ENCODE data around the gene IDE. TPM values are rescaled to one million over a fixed set of nuclear protein-coding genes. Genes with fewer than 3 reads are reported as not detected.

The IDE gene
- total and polyA plus RNA-seq, 2 of the 4 experiments (the other 2 are of a cell fraction): 9.3 to 27.4 TPM

DNA sequence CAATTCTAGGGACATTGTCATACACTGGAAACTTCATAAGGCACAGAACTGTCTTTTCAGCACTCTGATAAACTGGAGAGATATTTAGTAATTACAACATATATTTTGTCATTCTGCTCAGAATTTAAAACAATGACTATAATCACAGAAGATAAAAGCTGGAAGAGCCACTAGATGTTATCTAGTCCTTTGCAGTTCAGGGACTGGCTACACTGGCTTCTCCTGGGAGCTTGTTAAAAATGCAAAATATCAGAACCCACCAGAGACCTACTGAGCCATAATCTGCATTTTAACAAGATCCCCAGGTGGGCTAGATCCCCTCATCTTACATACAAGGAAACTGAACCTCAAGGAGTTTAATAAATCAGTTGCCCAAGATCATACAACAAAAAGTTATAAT, 32.3 kb downstream of the IDE start:
- DNase-seq (no peak), ATAC-seq (ENCODE audit: low read depth) (no peak)
- Histone ChIP-seq H3K4me3 (ENCODE audit: insufficient read depth, low read depth, low read length) (no peak overlapping the region), H2AFZ (replicated peaks; ENCODE audit: low read length, poor library complexity) (no peak overlapping the region), H3K9ac (ENCODE audit: low read depth, low read length) (no peak overlapping the region), H2AK5ac (ENCODE audit: low read depth, low read length) (no peak overlapping the region), H3K56ac (ENCODE audit: extremely low read depth, insufficient read depth, low read length) (no peak overlapping the region), H3K27me3 (ENCODE audit: control insufficient read depth, insufficient read depth, low read length) (no peaks in the 10 kb centered on the region), H2BK15ac (ENCODE audit: low read depth, low read length) (no peak overlapping the region), H3K36me3 (ENCODE audit: control insufficient read depth, insufficient read depth, low read length) (peaks cover 3% of the 10 kb centered on the region; the same call in 1 of the 2 replicates), H3K79me1 (ENCODE audit: low read depth in 1 of 2, low read length in 2 of 2) (peaks cover 18 to 32% of the 10 kb centered on the region in 2 experiments), H3K14ac (replicated peaks; ENCODE audit: low read depth, low read length) (no peak overlapping the region), H3K4ac (ENCODE audit: low read depth, low read length) (no peak overlapping the region), H2AK9ac (replicated peaks; ENCODE audit: low read depth, low read length, poor library complexity) (no peak overlapping the region), H3K4me1 (ENCODE audit: control insufficient read depth, insufficient read depth, low read length) (peaks cover 2% of the 10 kb centered on the region), H4K8ac (ENCODE audit: low read depth in 2 of 2, low read length in 2 of 2) (no peak overlapping the region), H4K5ac (ENCODE audit: low read depth, low read length) (no peak overlapping the region), H3K18ac (ENCODE audit: low read depth, low read length) (no peak overlapping the region), H3K9me3 (ENCODE audit: control insufficient read depth, insufficient read depth, low read length) (no peaks in the 10 kb centered on the region), H2BK20ac (ENCODE audit: low read depth, low read length) (no peak overlapping the region), H4K91ac (ENCODE audit: insufficient read depth, low read depth, low read length) (no peak overlapping the region), H3K23ac (ENCODE audit: low read depth, low read length) (no peak overlapping the region), H4K20me1 (ENCODE audit: insufficient read depth, low read length) (peaks cover 13% of the 10 kb centered on the region; the same call in 1 of the 2 replicates), H3K9me1 (ENCODE audit: insufficient read depth, low read length) (peaks cover 4% of the 10 kb centered on the region; the same call in 1 of the 2 replicates), H2BK5ac (ENCODE audit: low read depth, low read length, poor library complexity, severe bottlenecking) (no peak overlapping the region), H2BK120ac (ENCODE audit: low read depth, low read length) (no peak overlapping the region), H3K4me2 (ENCODE audit: low read depth, low read length) (no peak overlapping the region), H3K27ac (ENCODE audit: insufficient read depth, low read length) (no peak overlapping the region)
- BruUV-seq (replicated peaks): no TSS peak
- dilution Hi-C loops (cut with HindIII; ENCODE audit: low sequenced_read_pairs, unreplicated experiment): no loop called here
- POLR2A ChIA-PET (ENCODE audit: unreplicated experiment): no interaction called here
- in situ Hi-C loops (cut with MboI; ENCODE audit: low sequenced_read_pairs): no loop called here
- TF ChIP-seq MXI1 (IDR thresholded peaks at IDR 0.05; ENCODE audit: borderline replicate concordance, low read depth, low read length) (no peak), ELK1 (IDR thresholded peaks at IDR 0.05; ENCODE audit: borderline replicate concordance, low read depth, low read length) (no peak), CEBPB (IDR thresholded peaks at IDR 0.05; ENCODE audit: low read depth, low read length) (no peak), MAFK (IDR thresholded peaks at IDR 0.05; ENCODE audit: low read depth, low read length) (no peak), RFX5 (IDR thresholded peaks at IDR 0.05; ENCODE audit: low read depth, low read length) (no peak), CHD1 (IDR thresholded peaks at IDR 0.05; ENCODE audit: low read depth, low read length) (no peak)
- TF ChIP-seq, protein P1, sequence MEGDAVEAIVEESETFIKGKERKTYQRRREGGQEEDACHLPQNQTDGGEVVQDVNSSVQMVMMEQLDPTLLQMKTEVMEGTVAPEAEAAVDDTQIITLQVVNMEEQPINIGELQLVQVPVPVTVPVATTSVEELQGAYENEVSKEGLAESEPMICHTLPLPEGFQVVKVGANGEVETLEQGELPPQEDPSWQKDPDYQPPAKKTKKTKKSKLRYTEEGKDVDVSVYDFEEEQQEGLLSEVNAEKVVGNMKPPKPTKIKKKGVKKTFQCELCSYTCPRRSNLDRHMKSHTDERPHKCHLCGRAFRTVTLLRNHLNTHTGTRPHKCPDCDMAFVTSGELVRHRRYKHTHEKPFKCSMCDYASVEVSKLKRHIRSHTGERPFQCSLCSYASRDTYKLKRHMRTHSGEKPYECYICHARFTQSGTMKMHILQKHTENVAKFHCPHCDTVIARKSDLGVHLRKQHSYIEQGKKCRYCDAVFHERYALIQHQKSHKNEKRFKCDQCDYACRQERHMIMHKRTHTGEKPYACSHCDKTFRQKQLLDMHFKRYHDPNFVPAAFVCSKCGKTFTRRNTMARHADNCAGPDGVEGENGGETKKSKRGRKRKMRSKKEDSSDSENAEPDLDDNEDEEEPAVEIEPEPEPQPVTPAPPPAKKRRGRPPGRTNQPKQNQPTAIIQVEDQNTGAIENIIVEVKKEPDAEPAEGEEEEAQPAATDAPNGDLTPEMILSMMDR (conservative IDR thresholded peaks at IDR 0.05; ENCODE audit: low read depth, low read length): no peak
- TF ChIP-seq, protein P2, sequence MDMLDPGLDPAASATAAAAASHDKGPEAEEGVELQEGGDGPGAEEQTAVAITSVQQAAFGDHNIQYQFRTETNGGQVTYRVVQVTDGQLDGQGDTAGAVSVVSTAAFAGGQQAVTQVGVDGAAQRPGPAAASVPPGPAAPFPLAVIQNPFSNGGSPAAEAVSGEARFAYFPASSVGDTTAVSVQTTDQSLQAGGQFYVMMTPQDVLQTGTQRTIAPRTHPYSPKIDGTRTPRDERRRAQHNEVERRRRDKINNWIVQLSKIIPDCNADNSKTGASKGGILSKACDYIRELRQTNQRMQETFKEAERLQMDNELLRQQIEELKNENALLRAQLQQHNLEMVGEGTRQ (IDR thresholded peaks at IDR 0.05; ENCODE audit: low read depth, low read length): no peak
- CTCF ChIA-PET: no interaction called here
- intact Hi-C loops (cut with micrococcal nuclease): no loop called here
